Neuronal stem cell (in vitro differentiated cells): ENCODE results near the gene SGSH.

ENCODE experiments used
- DNase-seq: peaks from one replicate; pipeline ENCODE4 v3.0.0-alpha.2; 2013; ENCODE audit warnings: low spot score
- H2AFZ ChIP-seq: one replicate; pipeline ENCODE4 v1.6.1; 2013; ENCODE audit warnings: mild to moderate bottlenecking, low read length, inconsistent platforms
- H2AK5ac ChIP-seq: 2 replicates; pipeline ENCODE4 v1.6.1; 2013; ENCODE audit warnings: low read depth, mild to moderate bottlenecking, inconsistent platforms, low read length, moderate library complexity, mixed read lengths
- H2BK120ac ChIP-seq: 2 replicates; pipeline ENCODE4 v1.6.1; 2013; ENCODE audit warnings: low read depth, mild to moderate bottlenecking, inconsistent platforms, low read length, moderate library complexity, mixed read lengths
- H2BK12ac ChIP-seq: one replicate; pipeline ENCODE4 v1.6.1; 2013; ENCODE audit warnings: low read length, inconsistent platforms
- H2BK15ac ChIP-seq: 2 replicates; pipeline ENCODE4 v1.6.1; 2013; ENCODE audit warnings: mild to moderate bottlenecking, low read length, inconsistent platforms, mixed read lengths
- H2BK5ac ChIP-seq: one replicate; pipeline ENCODE4 v1.6.1; 2013; ENCODE audit warnings: inconsistent platforms, mild to moderate bottlenecking, low read length, moderate library complexity
- H3K14ac ChIP-seq: one replicate; pipeline ENCODE4 v1.6.1; 2013; ENCODE audit warnings: low read length, inconsistent platforms
- H3K18ac ChIP-seq: 2 replicates; pipeline ENCODE4 v1.6.1; 2013; ENCODE audit warnings: low read length, inconsistent platforms
- H3K23ac ChIP-seq: 2 replicates; pipeline ENCODE4 v1.6.1; 2013; ENCODE audit warnings: low read depth, mild to moderate bottlenecking, mixed read lengths, low read length, inconsistent platforms; ENCODE audit not compliant: poor library complexity
- H3K27ac ChIP-seq: replicated peaks from 3 replicates; pipeline ENCODE4 v1.5.1; 2013; ENCODE audit warnings: low read length, inconsistent platforms
- H3K27me3 ChIP-seq, 3 experiments: 2 replicates each; pipeline ENCODE4 v1.6.1; 2013; ENCODE audit warnings: low read length in 3 of 3, mild to moderate bottlenecking in 2 of 3, inconsistent platforms in 1 of 3, low read depth in 1 of 3, mixed read lengths in 1 of 3, moderate library complexity in 1 of 3; ENCODE audit not compliant: control insufficient read depth in 3 of 3, insufficient read depth in 3 of 3
- H3K36me3 ChIP-seq, 2 donors: replicated peaks in 1 of 2; 2 replicates each; pipeline ENCODE4 v1.6.1; 2013; ENCODE audit warnings: low read length in 2 of 2; ENCODE audit not compliant: control insufficient read depth in 2 of 2, insufficient read depth in 2 of 2
- H3K4ac ChIP-seq: 2 replicates; pipeline ENCODE4 v1.6.1; 2013; ENCODE audit warnings: inconsistent platforms, mild to moderate bottlenecking, low read length, moderate library complexity
- H3K4me1 ChIP-seq, 2 donors: 1 replicate in 1 of 2; 2 replicates in 1 of 2; pipeline ENCODE4 v1.6.1; 2013; ENCODE audit warnings: low read length in 2 of 2, low read depth in 1 of 2; ENCODE audit not compliant: control insufficient read depth in 2 of 2, insufficient read depth in 1 of 2
- H3K4me2 ChIP-seq: one replicate; pipeline ENCODE4 v1.6.1; 2013; ENCODE audit warnings: mild to moderate bottlenecking, low read length, inconsistent platforms; ENCODE audit not compliant: insufficient read depth, poor library complexity, severe bottlenecking
- H3K4me3 ChIP-seq, 2 donors: 2 replicates each; pipeline ENCODE4 v1.5.1; 2013; ENCODE audit warnings: low read length in 2 of 2, mild to moderate bottlenecking in 2 of 2, inconsistent platforms in 1 of 2, moderate library complexity in 1 of 2
- H3K79me1 ChIP-seq: one replicate; pipeline ENCODE4 v1.6.1; 2013; ENCODE audit warnings: low read depth, mild to moderate bottlenecking, inconsistent platforms, low read length, moderate library complexity
- H3K9ac ChIP-seq: one replicate; pipeline ENCODE4 v1.6.1; 2013; ENCODE audit warnings: mild to moderate bottlenecking, low read depth, low read length, inconsistent platforms; ENCODE audit not compliant: poor library complexity
- H3K9me3 ChIP-seq, 2 donors: replicated peaks in 1 of 2; 2 replicates each; pipeline versions ENCODE3 to v1.6.1; 2013; ENCODE audit warnings: low read length in 2 of 2, mild to moderate bottlenecking in 2 of 2, inconsistent platforms in 1 of 2, low read depth in 1 of 2, mixed read lengths in 1 of 2, moderate library complexity in 1 of 2; ENCODE audit not compliant: control insufficient read depth in 2 of 2, insufficient read depth in 1 of 2
- H4K8ac ChIP-seq: one replicate; pipeline ENCODE4 v1.6.1; 2013; ENCODE audit warnings: low read depth, mild to moderate bottlenecking, inconsistent platforms, low read length, moderate library complexity
- H4K91ac ChIP-seq: one replicate; pipeline ENCODE4 v1.6.1; 2013; ENCODE audit warnings: low read length, low read depth, mild to moderate bottlenecking, inconsistent platforms; ENCODE audit not compliant: poor library complexity
- WGBS, 2 donors: extraction: QIAGEN DNeasy Blood & Tissue Kit; methylation state at CpG; one replicate each; pipeline ENCODE4 v1.1.7; 2013; ENCODE audit warnings: missing lambda C conversion rate in 2 of 2, mixed read lengths in 1 of 2; ENCODE audit not compliant: insufficient read length in 2 of 2, insufficient replicate concordance in 1 of 2; ENCODE audit errors: extremely low coverage in 2 of 2; 5-methylcytosine and 5-hydroxymethylcytosine counted together

Gene SGSH

GRCh38 chr17:80262775-80263244 is 42.7 kb upstream of the SGSH start:
- Histone ChIP-seq H3K9me3 (no peaks in the 10 kb centered on the region), H3K4me2 (peak overlapping the region; percentile 21), H3K36me3 (peaks cover 2 to 15% of the 10 kb centered on the region in 2 donors), H4K8ac (no peak overlapping the region), H4K91ac (peak overlapping the region; percentile 68), H3K79me1 (peaks cover 9% of the 10 kb centered on the region), H2AFZ (no peak overlapping the region), H3K4me3 (no peak overlapping the region), H2BK15ac (peak overlapping the region; percentile 75), H2BK12ac (peak overlapping the region; percentile 95), H2BK120ac (peak overlapping the region; percentile 47), H2BK5ac (no peak overlapping the region), H3K23ac (peak overlapping the region; percentile 80), H3K14ac (no peak overlapping the region), H3K27ac (peak overlapping the region; percentile 99), H3K27me3 (no peaks in the 10 kb centered on the region), H3K18ac (peak overlapping the region; percentile 88), H3K4me1 (peaks cover 17 to 26% of the 10 kb centered on the region in 2 donors), H2AK5ac (peak overlapping the region; percentile 97), H3K9ac (peak overlapping the region; percentile 14), H3K4ac (no peak overlapping the region)
- DNase-seq, result no peak
- WGBS, 2 donors, result no CpG with 5 or more reads among the region's 8 CpGs

DNA sequence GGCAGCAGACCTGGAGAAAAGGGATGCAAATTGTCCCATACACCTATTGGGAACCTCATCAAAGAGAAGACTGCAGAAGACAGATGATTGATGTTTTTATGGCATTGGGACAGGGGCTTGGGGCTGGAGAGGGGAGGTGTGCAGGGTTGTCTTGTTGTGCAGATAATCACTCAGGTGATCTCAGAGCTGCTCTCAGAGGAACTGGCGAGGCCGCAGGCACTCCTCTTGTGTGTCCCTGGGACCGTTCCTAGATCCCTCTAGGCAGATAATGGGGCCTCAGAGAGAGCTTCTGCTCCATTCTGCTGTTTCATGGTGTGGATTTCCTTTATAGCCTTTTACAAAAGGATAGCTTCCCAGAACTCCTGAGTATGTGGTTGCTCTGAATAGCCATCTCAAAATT is 42.2 kb upstream of the SGSH start:
- H3K4ac ChIP-seq, result no peak overlapping the region
- H3K36me3 ChIP-seq, result peaks cover 2 to 12% of the 10 kb centered on the region in 2 donors
- H3K9ac ChIP-seq, result no peak overlapping the region
- H2BK120ac ChIP-seq, result no peak overlapping the region
- no peak for DNase-seq
- peak overlapping the region in 1 of 2 donors; percentile 57 for H3K4me3 ChIP-seq
- H3K23ac ChIP-seq, result no peak overlapping the region
- H4K8ac ChIP-seq, result no peak overlapping the region
- peak overlapping the region; percentile 28 for H2BK15ac ChIP-seq
- peak overlapping the region; percentile 32 for H2BK5ac ChIP-seq
- no CpG with 5 or more reads among the region's 3 CpGs for WGBS, 2 donors
- H4K91ac ChIP-seq, result no peak overlapping the region
- peak overlapping the region; percentile 36 for H3K4me2 ChIP-seq
- H2AFZ ChIP-seq, result no peak overlapping the region
- H3K4me1 ChIP-seq, result peaks cover 17 to 26% of the 10 kb centered on the region in 2 donors
- peak overlapping the region; percentile 99 for H3K27ac ChIP-seq
- no peak overlapping the region for H3K18ac ChIP-seq
- H2BK12ac ChIP-seq, result peak overlapping the region; percentile 4
- no peak overlapping the region for H3K14ac ChIP-seq
- H3K27me3 ChIP-seq, result no peaks in the 10 kb centered on the region
- H2AK5ac ChIP-seq, result peak overlapping the region; percentile 97
- H3K79me1 ChIP-seq, result peaks cover 9% of the 10 kb centered on the region
- no peaks in the 10 kb centered on the region for H3K9me3 ChIP-seq

DNA sequence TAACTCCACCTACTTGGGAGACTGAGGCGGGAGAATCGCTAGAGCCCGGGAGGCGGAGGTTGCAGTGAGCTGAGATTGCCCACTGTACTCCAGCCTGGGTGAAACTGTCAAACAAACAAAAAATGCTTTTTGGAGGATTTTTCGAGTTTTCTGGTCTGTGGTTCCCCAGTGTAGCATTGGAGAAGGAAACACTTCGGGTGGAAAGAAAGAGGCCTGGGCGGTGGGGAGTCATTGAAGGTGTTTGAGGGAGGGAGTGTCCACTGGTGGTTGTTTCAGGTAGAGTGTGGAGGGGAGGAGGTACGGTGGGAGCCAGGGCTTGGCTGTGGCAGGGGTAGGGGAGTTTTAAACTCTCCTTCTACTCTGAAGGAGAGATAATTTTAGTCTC is 41.8 kb upstream of the SGSH start:
- Histone ChIP-seq H3K14ac (no peak overlapping the region), H2BK15ac (peak overlapping the region; percentile 28), H3K9me3 (no peaks in the 10 kb centered on the region), H3K79me1 (peaks cover 9% of the 10 kb centered on the region), H2BK120ac (no peak overlapping the region), H2AK5ac (no peak overlapping the region), H2BK5ac (peak overlapping the region; percentile 32), H3K4me3 (peak overlapping the region; percentile 57 to 87), H4K8ac (no peak overlapping the region), H3K4me2 (peak overlapping the region; percentile 77), H3K4me1 (peaks cover 17 to 26% of the 10 kb centered on the region in 2 donors), H3K18ac (peak overlapping the region; percentile 89), H3K4ac (peak overlapping the region; percentile 57), H2BK12ac (peak overlapping the region; percentile 4), H2AFZ (peak overlapping the region; percentile 79), H3K27me3 (no peaks in the 10 kb centered on the region), H4K91ac (no peak overlapping the region), H3K36me3 (peaks cover 2 to 11% of the 10 kb centered on the region in 2 donors), H3K23ac (no peak overlapping the region), H3K9ac (no peak overlapping the region), H3K27ac (peak overlapping the region; percentile 99)
- no peak for DNase-seq
- no CpG with 5 or more reads among the region's 8 CpGs for WGBS, 2 donors

DNA sequence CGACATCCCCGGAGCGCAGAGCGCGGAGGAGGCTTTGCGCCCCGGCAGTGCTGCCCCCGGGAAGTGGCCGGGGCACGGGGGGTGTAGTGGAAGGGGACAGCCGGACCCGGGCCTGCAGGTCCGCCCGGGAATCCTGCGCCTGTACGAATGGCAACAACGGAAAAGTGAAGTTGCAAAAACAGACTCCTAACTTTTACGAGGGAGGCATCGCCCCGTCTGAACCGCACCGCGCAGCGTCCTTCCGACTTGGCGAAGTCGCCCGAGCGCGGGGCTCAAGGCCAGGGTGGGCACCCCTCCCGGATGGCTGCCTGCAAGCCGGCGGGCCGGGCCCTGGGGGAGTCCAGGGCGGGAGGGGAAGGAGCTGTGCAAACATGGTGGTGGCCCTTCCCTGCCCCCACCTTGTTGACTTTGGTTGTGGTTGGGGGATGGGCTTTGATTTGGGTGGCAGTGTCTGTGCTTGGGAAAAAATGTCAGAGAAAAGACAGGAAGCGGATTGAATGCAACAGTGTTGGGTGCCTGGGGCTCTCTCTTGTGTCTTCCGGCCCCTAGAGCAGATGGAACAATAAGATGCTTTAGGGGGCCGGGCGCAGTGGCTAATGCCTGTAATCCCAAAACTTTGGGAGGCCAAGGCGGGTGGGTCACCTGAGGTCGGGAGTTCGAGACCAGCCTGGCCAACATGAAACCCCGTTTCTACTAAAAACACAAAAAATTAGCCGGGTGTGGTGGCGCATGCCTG is 41.2 kb upstream of the SGSH start:
- peak; percentile 79 for DNase-seq
- Histone ChIP-seq H4K8ac (no peak overlapping the region), H3K14ac (peak overlapping the region; percentile 89), H3K23ac (peak overlapping the region; percentile 93), H3K18ac (peak overlapping the region; percentile 99), H3K27me3 (no peaks in the 10 kb centered on the region), H3K4me1 (peaks cover 17 to 26% of the 10 kb centered on the region in 2 donors), H2BK12ac (no peak overlapping the region), H3K27ac (peak overlapping the region; percentile 99), H2BK120ac (peak overlapping the region; percentile 100), H4K91ac (no peak overlapping the region), H3K36me3 (peaks cover 2 to 11% of the 10 kb centered on the region in 2 donors), H3K79me1 (peaks cover 9% of the 10 kb centered on the region), H2BK5ac (peak overlapping the region; percentile 98), H2BK15ac (peak overlapping the region; percentile 81), H2AK5ac (peak overlapping the region; percentile 95), H3K9ac (peak overlapping the region; percentile 88), H3K4me2 (peak overlapping the region; percentile 77), H3K4ac (peak overlapping the region; percentile 95), H3K9me3 (no peaks in the 10 kb centered on the region), H3K4me3 (peak overlapping the region; percentile 57 to 87), H2AFZ (peak overlapping the region; percentile 79)
- WGBS, 2 donors, result no CpG with 5 or more reads among the region's 45 CpGs
